HepG2 (cell line): Measurements from ENCODE around the gene GEMIN2. TPM values are rescaled to one million over a fixed set of nuclear protein-coding genes. Genes with fewer than 3 reads are reported as not detected.

ENCODE experiments used
- ARNT2 ChIP-seq: sonication (generic); formaldehyde crosslinking; IDR thresholded peaks from 2 replicates; pipeline ENCODE4 v1.8.0; 2022; ENCODE audit warnings: mild to moderate bottlenecking, low read depth, missing genetic modification reagents, moderate library complexity
- DNMT3B ChIP-seq: conservative IDR thresholded peaks from 2 replicates; pipeline ENCODE4 v1.6.1; 2016; ENCODE audit warnings: missing biosample characterization, control low read depth
- FOXK2 ChIP-seq: fragments of 450-650 bp; IDR thresholded peaks from 2 replicates; pipeline ENCODE4 v1.6.1; 2016
- HIVEP1 ChIP-seq: sonication (generic); formaldehyde crosslinking; IDR thresholded peaks from 2 replicates; pipeline ENCODE4 v1.4.0; 2020; ENCODE audit warnings: mild to moderate bottlenecking, missing genetic modification reagents
- MIER3 ChIP-seq: IDR thresholded peaks from 2 replicates; pipeline ENCODE4 v1.6.1; 2016; ENCODE audit warnings: missing compliant biosample characterization, borderline replicate concordance
- POLR2AphosphoS5 ChIP-seq: IDR thresholded peaks from 2 replicates; pipeline ENCODE4 v1.6.1; 2012; ENCODE audit warnings: low read depth, low read length
- WIZ ChIP-seq: sonication (generic); formaldehyde crosslinking; IDR thresholded peaks from 2 replicates; pipeline ENCODE4 v1.5.1; 2020; ENCODE audit warnings: mild to moderate bottlenecking, missing genetic modification reagents
- ZBTB1 ChIP-seq: sonication (generic); formaldehyde crosslinking; IDR thresholded peaks from 2 replicates; pipeline ENCODE4 v1.4.0; 2020; ENCODE audit warnings: missing genetic modification reagents, borderline replicate concordance
- ZBTB3 ChIP-seq: sonication (generic); formaldehyde crosslinking; IDR thresholded peaks from 2 replicates; pipeline ENCODE4 v1.4.0; 2020; ENCODE audit warnings: low read depth, mild to moderate bottlenecking, moderate library complexity, missing genetic modification reagents, borderline replicate concordance
- ZNF383 ChIP-seq: sonication (generic); formaldehyde crosslinking; IDR thresholded peaks from 2 replicates; pipeline ENCODE4 v1.4.0; 2020; ENCODE audit warnings: missing genetic modification reagents, mild to moderate bottlenecking, borderline replicate concordance
- ZNF44 ChIP-seq: sonication (generic); formaldehyde crosslinking; IDR thresholded peaks from 2 replicates; pipeline ENCODE4 v1.5.1; 2020; ENCODE audit warnings: mild to moderate bottlenecking, missing genetic modification reagents
- ZNF460 ChIP-seq: sonication (generic); formaldehyde crosslinking; IDR thresholded peaks from 2 replicates; pipeline ENCODE4 v1.5.1; 2020; ENCODE audit warnings: missing genetic modification reagents, mild to moderate bottlenecking, borderline replicate concordance
- ZNF737 ChIP-seq: sonication (generic); formaldehyde crosslinking; IDR thresholded peaks from 2 replicates; pipeline ENCODE4 v1.5.0; 2020; ENCODE audit warnings: missing genetic modification reagents, mild to moderate bottlenecking, borderline replicate concordance
- ZNF773 ChIP-seq: sonication (generic); formaldehyde crosslinking; IDR thresholded peaks from 2 replicates; pipeline ENCODE4 v1.4.0; 2020; ENCODE audit warnings: missing genetic modification reagents, borderline replicate concordance
- ZNF850 ChIP-seq: sonication (generic); formaldehyde crosslinking; conservative IDR thresholded peaks from 2 replicates; pipeline ENCODE4 v1.9.0; 2021; ENCODE audit warnings: mild to moderate bottlenecking, missing genetic modification reagents
- polyA plus RNA-seq, 8 experiments: library from polyadenylated mRNA; depleted of rRNA in 3 of 8; stranded (reverse) in 7 of 8; unstranded in 1 of 8; fragments of >200 nt; fragmentation: Illumina TruSeq in 4 of 8; extraction: Trizol in 4 of 8; gene quantifications; 2 replicates each; pipeline versions ENCODE4 v1.2.1 to v1.2.3, GENCODE V29; 2011 to 2016; ENCODE audit warnings: low read depth in 4 of 8, missing spikeins in 1 of 8, mixed read lengths in 1 of 8; ENCODE audit not compliant: insufficient read depth in 1 of 8
- total RNA-seq, 5 experiments: library from RNA; depleted of rRNA; stranded (reverse); fragments of >200 nt; fragmentation: Illumina TruSeq; extraction: Trizol; gene quantifications; 2 replicates each; pipeline ENCODE4 v1.2.3, GENCODE V29; 2016; ENCODE audit warnings: low read depth in 1 of 5
- TF ChIP-seq, protein P1 (sequence below): sonication (generic); formaldehyde crosslinking; conservative IDR thresholded peaks from 2 replicates; pipeline ENCODE4 v1.8.0; 2022; ENCODE audit warnings: low read depth, missing genetic modification reagents
- TF ChIP-seq, protein P2 (sequence below): sonication (generic); formaldehyde crosslinking; IDR thresholded peaks from 2 replicates; pipeline ENCODE4 v1.4.0; 2020; ENCODE audit warnings: missing genetic modification reagents, borderline replicate concordance
- TF ChIP-seq, protein P3 (sequence below): sonication (generic); formaldehyde crosslinking; IDR thresholded peaks from 2 replicates; pipeline ENCODE4 v1.4.0; 2020; ENCODE audit warnings: missing genetic modification reagents
- TF ChIP-seq, protein P4 (sequence below): sonication (generic); formaldehyde crosslinking; IDR thresholded peaks from 2 replicates; pipeline ENCODE4 v1.9.0; 2022; ENCODE audit warnings: missing genetic modification reagents, mild to moderate bottlenecking, borderline replicate concordance

GEMIN2 gene
- total and polyA plus RNA-seq, 2 of the 13 experiments (the other 11 are each of a cell fraction or from before 2014, with no cell fraction given): 54.8 to 110 TPM

DNA sequence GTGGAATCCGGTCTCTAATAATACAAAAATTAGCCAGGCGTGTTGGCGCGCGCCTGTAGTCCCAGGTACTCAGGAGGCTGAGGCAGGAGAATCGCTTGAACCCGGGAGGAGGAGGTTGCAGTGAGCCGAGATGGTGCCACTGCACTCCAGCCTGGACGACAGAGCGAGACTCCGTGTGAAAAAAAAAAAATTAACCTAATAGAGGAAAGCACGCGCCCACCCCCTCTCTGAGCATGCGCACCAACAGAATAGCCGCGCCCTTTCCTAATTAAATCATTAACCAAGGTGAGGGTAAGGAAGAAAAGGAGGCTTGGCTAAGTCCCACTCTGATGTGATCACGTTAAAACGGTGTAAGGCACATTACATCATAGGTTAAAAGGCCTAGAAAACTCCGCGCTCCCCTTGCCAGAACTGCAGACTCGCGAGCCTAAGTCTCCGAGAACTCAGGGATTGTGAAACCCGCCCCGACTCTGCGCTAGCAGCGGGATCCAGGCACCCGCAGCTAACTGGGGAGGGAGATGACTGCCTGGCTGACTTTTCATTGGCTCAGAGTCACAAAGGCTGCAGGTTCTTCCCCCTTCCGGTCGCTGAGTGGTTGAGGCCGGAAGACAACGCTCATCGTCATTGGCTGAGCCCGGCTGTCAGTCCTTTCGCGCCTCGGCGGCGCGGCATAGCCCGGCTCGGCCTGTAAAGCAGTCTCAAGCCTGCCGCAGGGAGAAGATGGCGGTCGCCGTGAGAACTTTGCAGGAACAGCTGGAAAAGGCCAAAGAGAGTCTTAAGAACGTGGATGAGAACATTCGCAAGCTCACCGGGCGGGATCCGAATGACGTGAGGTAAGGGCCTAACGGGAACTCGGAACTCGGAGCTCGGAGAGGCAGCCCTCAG lies 60.7 kb downstream of the GEMIN2 start, which contains the start of gene PNN (continued):
- TF ChIP-seq, protein P1, sequence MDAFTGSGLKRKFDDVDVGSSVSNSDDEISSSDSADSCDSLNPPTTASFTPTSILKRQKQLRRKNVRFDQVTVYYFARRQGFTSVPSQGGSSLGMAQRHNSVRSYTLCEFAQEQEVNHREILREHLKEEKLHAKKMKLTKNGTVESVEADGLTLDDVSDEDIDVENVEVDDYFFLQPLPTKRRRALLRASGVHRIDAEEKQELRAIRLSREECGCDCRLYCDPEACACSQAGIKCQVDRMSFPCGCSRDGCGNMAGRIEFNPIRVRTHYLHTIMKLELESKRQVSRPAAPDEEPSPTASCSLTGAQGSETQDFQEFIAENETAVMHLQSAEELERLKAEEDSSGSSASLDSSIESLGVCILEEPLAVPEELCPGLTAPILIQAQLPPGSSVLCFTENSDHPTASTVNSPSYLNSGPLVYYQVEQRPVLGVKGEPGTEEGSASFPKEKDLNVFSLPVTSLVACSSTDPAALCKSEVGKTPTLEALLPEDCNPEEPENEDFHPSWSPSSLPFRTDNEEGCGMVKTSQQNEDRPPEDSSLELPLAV (CRISPR knock-in tag): no peak
- TF ChIP-seq WIZ (CRISPR knock-in tag): peak; percentile 84; the same call in 1 of the 2 replicates
- no peak for TF ChIP-seq ZNF460 (CRISPR knock-in tag)
- TF ChIP-seq, protein P2, sequence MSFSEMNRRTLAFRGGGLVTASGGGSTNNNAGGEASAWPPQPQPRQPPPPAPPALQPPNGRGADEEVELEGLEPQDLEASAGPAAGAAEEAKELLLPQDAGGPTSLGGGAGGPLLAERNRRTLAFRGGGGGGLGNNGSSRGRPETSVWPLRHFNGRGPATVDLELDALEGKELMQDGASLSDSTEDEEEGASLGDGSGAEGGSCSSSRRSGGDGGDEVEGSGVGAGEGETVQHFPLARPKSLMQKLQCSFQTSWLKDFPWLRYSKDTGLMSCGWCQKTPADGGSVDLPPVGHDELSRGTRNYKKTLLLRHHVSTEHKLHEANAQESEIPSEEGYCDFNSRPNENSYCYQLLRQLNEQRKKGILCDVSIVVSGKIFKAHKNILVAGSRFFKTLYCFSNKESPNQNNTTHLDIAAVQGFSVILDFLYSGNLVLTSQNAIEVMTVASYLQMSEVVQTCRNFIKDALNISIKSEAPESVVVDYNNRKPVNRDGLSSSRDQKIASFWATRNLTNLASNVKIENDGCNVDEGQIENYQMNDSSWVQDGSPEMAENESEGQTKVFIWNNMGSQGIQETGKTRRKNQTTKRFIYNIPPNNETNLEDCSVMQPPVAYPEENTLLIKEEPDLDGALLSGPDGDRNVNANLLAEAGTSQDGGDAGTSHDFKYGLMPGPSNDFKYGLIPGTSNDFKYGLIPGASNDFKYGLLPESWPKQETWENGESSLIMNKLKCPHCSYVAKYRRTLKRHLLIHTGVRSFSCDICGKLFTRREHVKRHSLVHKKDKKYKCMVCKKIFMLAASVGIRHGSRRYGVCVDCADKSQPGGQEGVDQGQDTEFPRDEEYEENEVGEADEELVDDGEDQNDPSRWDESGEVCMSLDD (CRISPR knock-in tag): peak; percentile 89
- peak; percentile 87; the same call in 1 of the 2 replicates for TF ChIP-seq ZNF773 (CRISPR knock-in tag)
- TF ChIP-seq ZNF383 (CRISPR knock-in tag): peak; percentile 93; the same call in 1 of the 2 replicates
- peak; percentile 99 for TF ChIP-seq DNMT3B
- peak; percentile 100 for TF ChIP-seq POLR2AphosphoS5
- TF ChIP-seq, protein P3, sequence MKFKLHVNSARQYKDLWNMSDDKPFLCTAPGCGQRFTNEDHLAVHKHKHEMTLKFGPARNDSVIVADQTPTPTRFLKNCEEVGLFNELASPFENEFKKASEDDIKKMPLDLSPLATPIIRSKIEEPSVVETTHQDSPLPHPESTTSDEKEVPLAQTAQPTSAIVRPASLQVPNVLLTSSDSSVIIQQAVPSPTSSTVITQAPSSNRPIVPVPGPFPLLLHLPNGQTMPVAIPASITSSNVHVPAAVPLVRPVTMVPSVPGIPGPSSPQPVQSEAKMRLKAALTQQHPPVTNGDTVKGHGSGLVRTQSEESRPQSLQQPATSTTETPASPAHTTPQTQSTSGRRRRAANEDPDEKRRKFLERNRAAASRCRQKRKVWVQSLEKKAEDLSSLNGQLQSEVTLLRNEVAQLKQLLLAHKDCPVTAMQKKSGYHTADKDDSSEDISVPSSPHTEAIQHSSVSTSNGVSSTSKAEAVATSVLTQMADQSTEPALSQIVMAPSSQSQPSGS (CRISPR knock-in tag): peak; percentile 99
- peak; percentile 91 for TF ChIP-seq ZBTB1 (CRISPR knock-in tag)
- peak; percentile 83 for TF ChIP-seq ZBTB3 (CRISPR knock-in tag)
- TF ChIP-seq FOXK2: peak; percentile 100
- no peak for TF ChIP-seq ZNF850 (CRISPR knock-in tag)
- peak; percentile 97 for TF ChIP-seq HIVEP1 (CRISPR knock-in tag)
- peak; percentile 94; the same call in 1 of the 2 replicates for TF ChIP-seq MIER3 (CRISPR knock-in tag)
- TF ChIP-seq ARNT2 (CRISPR knock-in tag): peak; percentile 96
- TF ChIP-seq ZNF737 (CRISPR knock-in tag): no peak
- peak; percentile 99 for TF ChIP-seq ZNF44
- TF ChIP-seq, protein P4, sequence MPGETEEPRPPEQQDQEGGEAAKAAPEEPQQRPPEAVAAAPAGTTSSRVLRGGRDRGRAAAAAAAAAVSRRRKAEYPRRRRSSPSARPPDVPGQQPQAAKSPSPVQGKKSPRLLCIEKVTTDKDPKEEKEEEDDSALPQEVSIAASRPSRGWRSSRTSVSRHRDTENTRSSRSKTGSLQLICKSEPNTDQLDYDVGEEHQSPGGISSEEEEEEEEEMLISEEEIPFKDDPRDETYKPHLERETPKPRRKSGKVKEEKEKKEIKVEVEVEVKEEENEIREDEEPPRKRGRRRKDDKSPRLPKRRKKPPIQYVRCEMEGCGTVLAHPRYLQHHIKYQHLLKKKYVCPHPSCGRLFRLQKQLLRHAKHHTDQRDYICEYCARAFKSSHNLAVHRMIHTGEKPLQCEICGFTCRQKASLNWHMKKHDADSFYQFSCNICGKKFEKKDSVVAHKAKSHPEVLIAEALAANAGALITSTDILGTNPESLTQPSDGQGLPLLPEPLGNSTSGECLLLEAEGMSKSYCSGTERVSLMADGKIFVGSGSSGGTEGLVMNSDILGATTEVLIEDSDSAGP (CRISPR knock-in tag): peak; percentile 95
